ENCODE data around the gene CDS2.

DNA sequence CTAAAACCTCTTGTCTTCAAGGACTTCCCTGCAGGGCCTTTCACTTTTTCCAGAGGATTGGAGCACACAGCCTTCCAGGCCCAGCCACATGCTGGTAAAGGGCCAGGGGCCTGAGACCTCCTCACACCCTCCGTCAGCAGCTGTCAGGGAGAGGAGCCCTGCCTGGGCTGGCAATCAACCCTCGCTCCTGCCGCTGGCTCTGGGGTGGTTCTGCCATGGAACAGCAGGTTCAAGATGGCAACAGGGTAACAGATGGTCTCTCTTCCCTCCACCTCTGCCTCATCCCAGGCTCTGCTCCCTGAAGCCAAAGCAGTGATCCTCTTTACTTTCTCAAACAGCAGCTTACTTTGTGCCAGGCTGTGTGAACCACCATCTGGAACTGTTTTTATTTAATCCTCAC, 30.9 kb upstream of the CDS2 start:
- TF ChIP-seq CTCF (IDR thresholded peaks at IDR 0.05; ENCODE audit: low read length) (no peak), EZH2 (IDR thresholded peaks at IDR 0.05; ENCODE audit: borderline replicate concordance, low read length) (no peak)

Data from OCI-LY1 (cell line).